Stimulated activated CD8-positive, alpha-beta memory T cell treated with anti-CD3 and anti-CD28 coated beads, Interleukin-4, amount 100 ng/mL, for 48 hours (primary cell): ENCODE measurements around the gene UBE3C.

Source experiments
- DNase-seq: peaks from one replicate; pipeline ENCODE4 v3.0.0-alpha.2; 2020

The UBE3C gene

DNA sequence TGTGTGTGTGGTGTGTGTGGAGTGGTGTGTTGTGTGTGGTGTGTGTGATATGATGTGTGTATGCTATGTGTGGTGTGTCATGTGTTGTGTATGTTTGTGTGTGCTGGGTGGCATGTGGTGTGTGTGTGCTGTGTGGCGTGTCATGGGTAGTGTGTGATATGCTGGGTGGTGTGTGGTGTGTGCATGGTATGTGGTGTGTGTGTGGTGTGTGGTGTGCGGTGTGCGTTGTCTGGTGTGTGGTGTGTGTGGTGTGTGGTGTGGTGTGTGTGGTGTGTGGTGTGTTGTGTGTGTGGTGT is 160.5 kb downstream of the UBE3C start:
- DNase-seq, result no peak

DNA sequence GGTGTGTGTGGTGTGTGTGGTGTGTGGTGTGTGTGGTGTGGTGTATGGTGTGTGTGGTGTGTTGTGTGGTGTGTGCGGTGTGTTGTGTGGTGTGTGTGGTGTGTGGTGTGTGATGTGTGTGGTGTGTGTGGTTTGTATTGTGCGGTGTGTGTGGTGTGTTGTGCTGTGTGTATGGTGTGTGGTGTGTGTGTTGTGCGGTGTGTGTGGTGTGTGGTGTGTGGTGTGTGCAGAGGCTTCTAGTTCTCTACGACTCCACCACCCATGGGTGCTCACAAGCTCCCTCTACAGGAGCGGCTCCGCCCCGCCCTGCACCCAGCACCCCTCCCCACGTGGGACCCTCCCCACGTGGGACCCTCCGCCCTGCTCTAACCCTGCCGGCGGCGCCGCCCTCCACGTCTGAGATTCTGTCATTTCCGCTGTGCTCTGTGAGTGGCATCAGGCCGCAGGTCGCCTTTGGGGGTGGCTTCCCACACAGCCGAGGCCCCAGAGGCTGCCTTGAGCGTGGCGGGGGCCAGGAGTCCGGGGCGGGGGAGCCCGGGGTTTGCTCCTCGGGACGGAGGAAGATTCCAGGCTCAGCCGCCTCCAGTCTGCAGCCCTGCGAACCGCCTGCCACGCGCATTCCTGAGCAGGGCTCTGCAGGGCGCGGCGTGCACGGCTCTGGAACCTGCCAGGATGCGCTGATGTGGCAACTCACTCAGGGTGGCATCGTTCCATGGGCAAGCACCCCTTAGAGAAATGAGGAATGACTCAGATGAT is 161.1 kb downstream of the UBE3C start:
- DNase-seq, result no peak

- no peak for DNase-seq
These were observed 161.7 kb downstream of the UBE3C start for GRCh38 chr7:157300369-157300825.

DNA sequence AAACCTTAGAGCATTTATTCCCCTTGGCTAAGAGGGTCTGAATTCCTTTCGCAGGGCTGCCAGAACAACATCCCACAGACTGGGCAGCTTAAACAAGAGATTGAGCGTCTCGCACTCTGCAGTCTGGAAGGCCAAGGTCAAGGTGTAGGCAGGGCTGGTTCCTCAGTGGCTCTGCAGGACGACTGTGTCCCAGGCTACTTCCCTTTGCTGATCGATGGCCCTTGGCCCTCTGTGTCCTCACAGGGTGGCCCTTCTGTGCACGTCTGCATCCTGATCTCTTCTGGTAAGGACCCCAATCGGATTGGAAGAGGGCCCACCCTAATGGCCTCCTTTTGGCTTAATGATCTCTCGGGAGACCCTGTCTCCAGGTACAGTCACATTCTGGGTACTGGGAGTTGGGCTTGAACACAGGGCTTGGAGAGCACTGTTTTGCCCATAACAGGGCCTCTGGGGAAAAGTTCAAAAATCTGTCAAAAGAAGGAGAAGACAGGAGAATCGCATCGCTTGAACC is 162.9 kb downstream of the UBE3C start:
- DNase-seq, result no peak

GRCh38 chr7:157306846-157307838 is 168.4 kb downstream of the UBE3C start:
- DNase-seq, result no peak

DNA sequence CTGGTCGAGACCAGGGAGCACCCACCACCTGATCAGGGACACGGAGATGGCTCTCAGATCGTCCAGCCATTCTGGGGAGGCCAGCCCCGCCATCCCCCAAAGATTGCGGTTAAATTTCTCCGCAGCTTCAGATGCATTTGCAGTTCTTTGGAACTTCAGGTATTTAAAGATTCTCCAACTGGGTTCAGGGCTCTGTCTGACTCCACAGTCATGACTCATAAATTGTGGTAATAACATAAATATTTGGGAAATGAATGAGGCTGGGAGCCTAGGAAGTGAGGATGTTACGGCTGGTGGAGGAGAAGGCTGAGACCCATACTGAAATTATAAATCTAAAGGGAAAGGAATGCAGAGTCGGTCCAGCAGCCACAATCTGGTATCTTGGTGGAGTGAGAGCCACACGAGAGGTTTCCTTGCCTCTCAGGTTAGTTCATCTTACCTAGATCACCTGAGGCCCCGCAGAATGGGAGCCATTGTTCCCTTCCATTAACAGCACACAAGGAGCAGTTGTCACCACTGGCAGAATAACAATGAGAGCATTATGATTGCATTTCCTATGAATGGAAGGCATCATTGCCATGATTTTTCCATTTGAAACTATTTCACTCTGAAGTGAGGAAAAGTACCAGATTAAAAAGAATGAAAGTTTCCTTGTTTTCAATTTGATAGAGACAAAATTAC is 171.4 kb downstream of the UBE3C start:
- no peak for DNase-seq

DNA sequence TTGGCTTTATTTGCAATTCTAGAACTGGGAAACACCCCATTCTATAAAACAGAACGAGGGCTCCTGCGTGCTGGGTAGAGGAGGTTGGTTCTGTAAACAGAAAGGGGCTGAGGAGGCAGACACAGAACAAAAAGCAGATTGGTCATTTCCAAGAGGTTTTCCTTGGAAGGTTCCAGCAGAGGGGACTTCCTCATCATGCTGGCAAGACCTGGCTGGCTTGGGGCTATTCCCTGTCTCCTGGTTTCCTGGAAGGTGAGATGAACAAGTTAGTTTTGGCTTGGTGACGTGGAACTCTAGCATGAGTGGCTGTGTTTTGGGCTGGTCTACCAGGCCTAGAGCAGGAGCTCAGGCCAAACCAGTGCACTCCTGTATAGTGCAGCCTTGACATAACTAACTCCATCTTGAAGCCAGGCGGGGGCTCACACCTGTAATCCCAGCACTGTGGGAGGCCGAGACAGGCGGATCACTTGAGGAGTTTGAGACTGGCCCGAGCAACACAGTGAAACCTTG is 172.0 kb downstream of the UBE3C start:
- no peak for DNase-seq

GRCh38 chr7:157312941-157313340 is 174.2 kb downstream of the UBE3C start:
- DNase-seq, result no peak

DNA sequence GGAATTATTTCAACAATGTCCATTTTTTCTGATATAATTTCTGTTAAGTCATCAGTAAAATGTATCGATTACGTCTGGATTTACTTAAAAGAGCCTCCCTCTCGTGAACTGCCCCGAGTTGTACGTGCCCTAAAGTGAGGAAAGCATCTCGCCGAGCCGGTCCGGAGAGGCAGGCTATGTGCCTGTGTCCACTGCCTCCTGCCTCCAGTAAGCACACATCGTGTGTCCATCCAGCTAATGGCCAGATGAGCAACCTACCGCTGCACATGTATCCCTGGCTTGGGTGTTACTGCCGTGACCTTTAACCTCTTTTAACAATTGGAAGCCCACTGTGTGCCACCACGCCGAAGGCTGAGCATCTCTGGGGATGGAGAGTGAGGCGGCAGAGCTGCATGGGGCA is 174.9 kb downstream of the UBE3C start:
- no peak for DNase-seq

GRCh38 chr7:157318015-157318706 is 179.4 kb downstream of the UBE3C start:
- peak; percentile 43 for DNase-seq
